Mesendoderm (in vitro differentiated cells): ENCODE data around the gene TOMM34.

Experiments used
- DNase-seq: peaks from one replicate; pipeline ENCODE4 v3.0.0; 2013
- H2AK5ac ChIP-seq: 2 replicates; pipeline ENCODE4 v1.6.1; 2013; ENCODE audit warnings: low read length, inconsistent platforms
- H2BK120ac ChIP-seq: 2 replicates; pipeline ENCODE4 v1.6.1; 2013; ENCODE audit warnings: low read depth, mild to moderate bottlenecking, low read length, moderate library complexity, mixed read lengths
- H2BK15ac ChIP-seq: replicated peaks from 2 replicates; pipeline ENCODE4 v1.6.1; 2013; ENCODE audit warnings: low read depth, mild to moderate bottlenecking, moderate library complexity
- H2BK5ac ChIP-seq: 2 replicates; pipeline ENCODE4 v1.6.1; 2013; ENCODE audit warnings: low read length, inconsistent platforms
- H3K18ac ChIP-seq: 2 replicates; pipeline ENCODE4 v1.6.1; 2013; ENCODE audit warnings: mild to moderate bottlenecking, low read length, mixed read lengths
- H3K23ac ChIP-seq: one replicate; pipeline ENCODE4 v1.6.1; 2013; ENCODE audit warnings: low read length
- H3K27ac ChIP-seq: 2 replicates; pipeline ENCODE4 v1.5.1; 2013; ENCODE audit warnings: low read depth, mild to moderate bottlenecking, inconsistent platforms, low read length, moderate library complexity
- H3K27me3 ChIP-seq: 2 replicates; pipeline ENCODE4 v1.6.1; 2013; ENCODE audit warnings: low read length, control low read depth, mild to moderate bottlenecking, inconsistent platforms; ENCODE audit not compliant: insufficient read depth, poor library complexity
- H3K36me3 ChIP-seq: 2 replicates; pipeline ENCODE4 v1.6.1; 2013; ENCODE audit warnings: low read length, inconsistent platforms; ENCODE audit not compliant: control insufficient read depth, insufficient read depth
- H3K4ac ChIP-seq: one replicate; pipeline ENCODE4 v1.6.1; 2013; ENCODE audit warnings: low read depth, mild to moderate bottlenecking, low read length, moderate library complexity
- H3K4me1 ChIP-seq: 2 replicates; pipeline ENCODE4 v1.6.1; 2013; ENCODE audit warnings: low read depth, low read length, inconsistent platforms; ENCODE audit not compliant: control insufficient read depth
- H3K4me2 ChIP-seq: 2 replicates; pipeline ENCODE4 v1.6.1; 2013; ENCODE audit warnings: low read length
- H3K4me3 ChIP-seq: 2 replicates; pipeline ENCODE4 v1.5.1; 2013; ENCODE audit warnings: mild to moderate bottlenecking, low read length
- H3K56ac ChIP-seq: one replicate; pipeline ENCODE4 v1.6.1; 2013; ENCODE audit warnings: low read length
- H3K79me1 ChIP-seq: 2 replicates; pipeline ENCODE4 v1.6.1; 2013; ENCODE audit warnings: low read length, inconsistent platforms
- H3K79me2 ChIP-seq: 2 replicates; pipeline ENCODE4 v1.6.1; 2013; ENCODE audit warnings: mild to moderate bottlenecking, low read length; ENCODE audit not compliant: control insufficient read depth, insufficient read depth
- H3K9ac ChIP-seq: 2 replicates; pipeline ENCODE4 v1.6.1; 2013; ENCODE audit warnings: low read length, inconsistent platforms
- H4K5ac ChIP-seq: one replicate; pipeline ENCODE4 v1.6.1; 2013; ENCODE audit warnings: low read length
- H4K8ac ChIP-seq: one replicate; pipeline ENCODE4 v1.6.1; 2013; ENCODE audit warnings: low read depth, mild to moderate bottlenecking, control low read depth, low read length, moderate library complexity
- WGBS: extraction: QIAGEN DNeasy Blood & Tissue Kit; methylation state at CpG from one replicate; pipeline ENCODE4 v1.1.7; 2013; ENCODE audit warnings: low lambda C conversion rate, missing lambda C conversion rate; ENCODE audit not compliant: insufficient coverage; ENCODE audit errors: extremely low coverage; 5-methylcytosine and 5-hydroxymethylcytosine counted together

TOMM34 gene

GRCh38 chr20:44924541-44924940, 35.7 kb downstream of the TOMM34 start:
- H3K27me3 ChIP-seq = no peaks in the 10 kb centered on the region
- WGBS = no CpG with 5 or more reads among the region's 4 CpGs
- no peak overlapping the region for H2BK15ac ChIP-seq
- no peak overlapping the region for H2BK5ac ChIP-seq
- H3K23ac ChIP-seq = no peak overlapping the region
- H3K27ac ChIP-seq = no peak overlapping the region
- H3K56ac ChIP-seq = no peak overlapping the region
- H3K18ac ChIP-seq = no peak overlapping the region
- no peaks in the 10 kb centered on the region for H3K79me1 ChIP-seq
- no peaks in the 10 kb centered on the region for H3K79me2 ChIP-seq
- H4K5ac ChIP-seq = no peak overlapping the region
- DNase-seq = no peak
- H3K4me2 ChIP-seq = no peak overlapping the region
- no peaks in the 10 kb centered on the region for H3K4me1 ChIP-seq
- no peak overlapping the region for H3K4me3 ChIP-seq
- H3K9ac ChIP-seq = no peak overlapping the region
- H2BK120ac ChIP-seq = no peak overlapping the region
- peaks cover 9% of the 10 kb centered on the region for H3K36me3 ChIP-seq
- H2AK5ac ChIP-seq = no peak overlapping the region
- no peak overlapping the region for H4K8ac ChIP-seq
- no peak overlapping the region for H3K4ac ChIP-seq

DNA sequence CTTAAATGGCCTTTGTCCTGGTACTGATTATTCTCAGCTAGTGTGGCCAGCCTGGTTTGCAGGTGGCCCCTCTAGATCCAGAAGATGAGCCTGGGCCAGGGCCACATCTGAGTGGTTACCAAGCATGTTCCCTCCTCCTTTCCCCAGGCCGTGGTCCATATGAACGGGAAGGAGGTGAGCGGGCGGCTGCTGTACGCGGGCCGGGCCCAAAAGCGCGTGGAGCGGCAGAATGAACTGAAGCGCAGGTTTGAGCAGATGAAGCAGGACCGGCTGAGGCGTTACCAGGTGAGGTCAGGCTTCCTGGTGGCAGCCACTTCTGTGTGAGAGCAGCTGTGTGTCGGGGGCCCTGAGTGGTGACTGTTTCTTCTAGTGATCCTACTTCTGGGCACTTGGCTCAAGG, 38.8 kb downstream of the TOMM34 start:
- Histone ChIP-seq H3K4me1 (no peaks in the 10 kb centered on the region), H4K5ac (no peak overlapping the region), H2BK5ac (no peak overlapping the region), H3K9ac (no peak overlapping the region), H2AK5ac (no peak overlapping the region), H2BK120ac (no peak overlapping the region), H3K4ac (no peak overlapping the region), H3K18ac (no peak overlapping the region), H3K27ac (no peak overlapping the region), H3K36me3 (peaks cover 16% of the 10 kb centered on the region), H3K79me1 (no peaks in the 10 kb centered on the region), H3K23ac (no peak overlapping the region), H3K56ac (no peak overlapping the region), H3K27me3 (no peaks in the 10 kb centered on the region), H2BK15ac (no peak overlapping the region), H4K8ac (no peak overlapping the region), H3K79me2 (no peaks in the 10 kb centered on the region), H3K4me3 (no peak overlapping the region), H3K4me2 (no peak overlapping the region)
- no peak for DNase-seq
- no CpG with 5 or more reads among the region's 14 CpGs for WGBS

DNA sequence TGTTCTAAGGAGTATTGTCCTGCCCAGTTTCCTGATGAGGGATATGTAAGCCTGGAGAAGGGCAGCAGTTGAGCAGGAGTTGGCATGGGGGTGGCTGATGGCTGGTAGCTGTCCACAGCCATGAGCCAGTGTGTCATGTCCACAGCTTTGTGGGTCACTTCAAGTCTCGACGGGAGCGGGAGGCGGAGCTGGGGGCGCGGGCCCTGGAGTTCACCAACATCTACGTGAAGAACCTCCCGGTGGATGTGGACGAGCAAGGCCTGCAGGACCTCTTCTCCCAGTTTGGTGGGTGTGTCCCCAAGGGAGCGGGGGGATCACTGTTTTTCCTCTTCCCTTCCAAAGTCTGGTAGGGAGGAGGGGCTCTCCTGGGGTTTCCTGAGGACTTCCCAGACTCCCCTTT, 41.4 kb downstream of the TOMM34 start:
- Histone ChIP-seq H3K56ac (no peak overlapping the region), H2BK5ac (no peak overlapping the region), H3K79me2 (no peaks in the 10 kb centered on the region), H3K4ac (no peak overlapping the region), H3K9ac (no peak overlapping the region), H3K4me1 (no peaks in the 10 kb centered on the region), H3K4me2 (no peak overlapping the region), H3K18ac (no peak overlapping the region), H2BK15ac (no peak overlapping the region), H3K23ac (no peak overlapping the region), H3K79me1 (peaks cover 3% of the 10 kb centered on the region), H2BK120ac (no peak overlapping the region), H3K27me3 (no peaks in the 10 kb centered on the region), H4K5ac (no peak overlapping the region), H3K4me3 (no peak overlapping the region), H2AK5ac (no peak overlapping the region), H3K36me3 (peaks cover 14% of the 10 kb centered on the region), H4K8ac (no peak overlapping the region), H3K27ac (no peak overlapping the region)
- WGBS = no CpG with 5 or more reads among the region's 10 CpGs
- DNase-seq = no peak

DNA sequence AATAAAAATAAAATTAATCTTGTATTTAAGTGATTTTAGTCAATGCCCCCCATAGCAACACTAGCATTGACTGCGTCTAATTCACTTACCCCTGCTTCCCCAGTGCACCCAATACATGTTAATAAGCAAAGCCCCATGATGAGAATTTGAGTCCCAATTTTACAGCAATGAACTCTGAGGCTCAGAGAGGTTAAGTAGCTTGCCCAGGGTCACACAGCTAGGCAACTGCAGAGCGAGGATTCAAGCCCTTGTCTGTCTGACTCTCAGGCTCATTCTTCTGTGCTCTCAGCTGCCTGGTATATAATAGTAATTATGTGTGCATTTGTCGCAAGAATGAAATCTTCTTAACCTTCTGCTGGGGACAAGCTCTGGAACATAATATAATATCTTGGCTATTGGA, 41.9 kb downstream of the TOMM34 start:
- no peak overlapping the region for H3K18ac ChIP-seq

GRCh38 chr20:44917399-44917798, 42.8 kb downstream of the TOMM34 start:
- Histone ChIP-seq H3K56ac (no peak overlapping the region), H3K27me3 (no peaks in the 10 kb centered on the region), H3K79me1 (peaks cover 3% of the 10 kb centered on the region), H3K4me2 (no peak overlapping the region), H3K4me3 (no peak overlapping the region), H4K5ac (no peak overlapping the region), H4K8ac (no peak overlapping the region), H3K27ac (no peak overlapping the region), H2BK15ac (no peak overlapping the region), H3K4me1 (no peaks in the 10 kb centered on the region), H3K23ac (no peak overlapping the region), H3K36me3 (peaks cover 16% of the 10 kb centered on the region), H3K79me2 (no peaks in the 10 kb centered on the region), H3K9ac (no peak overlapping the region), H3K4ac (no peak overlapping the region), H2AK5ac (no peak overlapping the region), H2BK120ac (no peak overlapping the region), H3K18ac (no peak overlapping the region), H2BK5ac (no peak overlapping the region)
- WGBS = no CpG with 5 or more reads among the region's 2 CpGs
- DNase-seq = no peak

More for the DNA sequence above, 41.9 kb downstream of the TOMM34 start:
- Histone ChIP-seq H3K4me1 (no peaks in the 10 kb centered on the region), H3K9ac (no peak overlapping the region), H3K23ac (no peak overlapping the region), H4K8ac (no peak overlapping the region), H3K27ac (no peak overlapping the region), H2AK5ac (no peak overlapping the region), H3K27me3 (no peaks in the 10 kb centered on the region), H2BK15ac (no peak overlapping the region), H2BK120ac (no peak overlapping the region), H3K79me1 (peaks cover 3% of the 10 kb centered on the region), H2BK5ac (no peak overlapping the region), H4K5ac (no peak overlapping the region), H3K4me3 (no peak overlapping the region), H3K79me2 (no peaks in the 10 kb centered on the region), H3K56ac (no peak overlapping the region), H3K4me2 (no peak overlapping the region), H3K36me3 (peaks cover 12% of the 10 kb centered on the region), H3K4ac (no peak overlapping the region)
- no peak for DNase-seq
- no CpG with 5 or more reads among the region's 3 CpGs for WGBS

DNA sequence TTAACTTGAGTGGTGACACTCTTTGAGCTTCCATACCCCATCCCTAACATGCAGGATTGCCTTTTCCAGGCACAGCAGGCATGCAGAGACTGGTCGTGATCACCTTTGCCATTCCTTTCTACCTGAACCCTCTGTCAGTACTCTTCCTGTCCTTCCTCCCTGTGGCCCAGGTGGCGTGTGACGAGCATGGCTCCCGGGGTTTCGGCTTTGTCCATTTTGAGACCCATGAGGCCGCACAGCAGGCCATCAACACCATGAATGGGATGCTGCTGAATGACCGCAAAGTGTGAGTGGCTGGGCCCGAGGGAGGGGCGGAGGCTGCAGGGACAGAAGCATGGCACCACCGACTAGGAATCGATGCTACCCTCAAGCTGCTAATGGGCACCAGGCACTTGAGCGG, 43.6 kb downstream of the TOMM34 start:
- Histone ChIP-seq H3K9ac (no peak overlapping the region), H3K4me1 (peaks cover 4% of the 10 kb centered on the region), H4K5ac (no peak overlapping the region), H3K56ac (no peak overlapping the region), H3K79me2 (no peaks in the 10 kb centered on the region), H3K4me3 (no peak overlapping the region), H2BK120ac (no peak overlapping the region), H4K8ac (no peak overlapping the region), H2BK15ac (no peak overlapping the region), H3K27ac (no peak overlapping the region), H2BK5ac (no peak overlapping the region), H2AK5ac (no peak overlapping the region), H3K79me1 (peaks cover 7% of the 10 kb centered on the region), H3K36me3 (peaks cover 16% of the 10 kb centered on the region), H3K4me2 (no peak overlapping the region), H3K27me3 (no peaks in the 10 kb centered on the region), H3K23ac (no peak overlapping the region), H3K18ac (no peak overlapping the region), H3K4ac (no peak overlapping the region)
- no peak for DNase-seq
- WGBS = no CpG with 5 or more reads among the region's 12 CpGs
